OCI-LY3 (cell line): ENCODE data around the gene ZC3HAV1L.
"Not testable (repeated sequence)": the region's sequence is repeated elsewhere in the genome, so short reads cannot be mapped to it uniquely, and the experiment has no call there.

Source experiments
- H2AFZ ChIP-seq: fragments of 200-600, 300-600 bp; shearing (Covaris generic); 2 replicates; pipeline ENCODE4 v1.6.0; 2014; ENCODE audit warnings: antibody characterized with exemption, low read depth, low read length
- H3K27ac ChIP-seq: fragments of 200-600, 300-600 bp; sonication (generic); 2 replicates; pipeline ENCODE4 v1.5.1; 2014; ENCODE audit warnings: mild to moderate bottlenecking, low read length, moderate library complexity, mixed read lengths
- H3K27me3 ChIP-seq: fragments of 200-600, 300-600 bp; sonication (generic); 2 replicates; pipeline ENCODE4 v1.6.1; 2014; ENCODE audit warnings: low read depth, low read length, mixed read lengths
- H3K36me3 ChIP-seq: fragments of 200-600, 300-600 bp; sonication (generic); replicated peaks from 2 replicates; pipeline ENCODE3; 2014; ENCODE audit warnings: low read depth, low read length, mixed read lengths
- H3K4me1 ChIP-seq: fragments of 300-600, 200-600 bp; sonication (generic); 2 replicates; pipeline ENCODE4 v1.6.1; 2014; ENCODE audit warnings: low read length, mixed read lengths
- H3K4me2 ChIP-seq: fragments of 200-600, 300-600 bp; sonication (generic); 2 replicates; pipeline ENCODE4 v1.6.1; 2014; ENCODE audit warnings: low read length, mixed read lengths
- H3K4me3 ChIP-seq: fragments of 300-600, 200-600 bp; sonication (generic); 2 replicates; pipeline ENCODE4 v1.5.1; 2014; ENCODE audit warnings: antibody characterized with exemption, mild to moderate bottlenecking, low read length, moderate library complexity
- H3K79me2 ChIP-seq: fragments of 300-600, 200-600 bp; shearing (Covaris generic); 2 replicates; pipeline ENCODE4 v1.6.1; 2014; ENCODE audit warnings: mild to moderate bottlenecking, low read length, mixed read lengths
- H3K9ac ChIP-seq: fragments of 300-600, 200-600 bp; shearing (Covaris generic); 2 replicates; pipeline ENCODE4 v1.6.0; 2014; ENCODE audit warnings: mild to moderate bottlenecking, low read length, moderate library complexity
- H3K9me3 ChIP-seq: fragments of 200-600, 300-600 bp; shearing (Covaris generic); 2 replicates; pipeline ENCODE4 v1.6.1; 2014; ENCODE audit warnings: low read length, mixed read lengths; ENCODE audit not compliant: insufficient read depth
- H4K20me1 ChIP-seq: fragments of 200-600, 300-600 bp; sonication (generic); 2 replicates; pipeline ENCODE4 v1.6.1; 2016; ENCODE audit warnings: low read length, mixed read lengths; ENCODE audit not compliant: insufficient read depth
- EZH2phosphoT487 ChIP-seq: fragments of 200-600 bp; shearing (Covaris generic); IDR thresholded peaks from 2 replicates; pipeline ENCODE4 v1.6.1; 2018; ENCODE audit warnings: antibody characterized with exemption, mixed run types, low read depth
- TF ChIP-seq, protein P1 (sequence below): fragments of 200-600, 300-600 bp; sonication (generic); IDR thresholded peaks from 2 replicates; pipeline ENCODE4 v1.5.1; 2014; ENCODE audit warnings: antibody characterized with exemption, low read length, low read depth

The ZC3HAV1L gene

DNA sequence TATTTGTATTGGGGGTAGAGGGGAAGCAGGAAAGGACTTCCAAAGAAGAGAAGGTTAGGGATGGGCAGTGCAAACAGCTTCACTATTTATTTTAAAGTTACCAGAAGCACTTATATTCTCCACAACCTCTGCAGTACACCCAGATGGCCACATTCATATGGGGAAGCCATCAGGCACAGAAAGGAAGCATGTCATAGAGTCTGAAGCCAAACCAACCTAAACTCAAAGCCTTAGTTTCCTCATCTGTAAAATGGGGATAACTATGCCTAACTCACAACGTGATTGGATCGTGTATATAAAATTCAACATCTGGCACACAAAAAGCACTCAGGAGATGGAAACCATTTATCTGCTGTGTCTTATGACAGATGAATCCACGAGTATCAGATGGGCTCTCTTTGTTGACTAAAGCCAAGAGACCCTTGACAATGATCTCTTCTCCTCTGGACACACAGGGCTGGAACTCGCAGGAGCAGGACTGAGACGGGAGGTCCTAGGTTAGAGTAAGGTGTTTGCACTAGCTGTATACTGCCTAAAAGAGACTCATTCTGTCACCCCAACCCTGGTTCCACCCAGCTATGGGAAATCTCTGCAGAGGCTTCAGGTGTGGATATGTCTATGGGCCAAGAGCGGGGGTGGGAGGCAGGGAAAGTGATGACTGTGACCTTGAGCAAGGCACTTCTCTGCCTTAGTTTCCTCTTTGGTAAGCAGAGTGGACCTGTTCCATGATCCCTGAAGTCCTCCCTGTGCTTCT is 56.4 kb downstream of the ZC3HAV1L start:
- Histone ChIP-seq H3K27ac (no peak overlapping the region), H3K27me3 (peaks cover 5% of the 10 kb centered on the region; the same call in 1 of the 2 replicates), H3K36me3 (no peaks in the 10 kb centered on the region), H3K4me1 (peaks cover 9% of the 10 kb centered on the region), H4K20me1 (peaks cover 3% of the 10 kb centered on the region; the same call in 1 of the 2 replicates), H3K9ac (no peak overlapping the region), H3K4me3 (no peak overlapping the region), H3K4me2 (no peak overlapping the region), H3K9me3 (no peaks in the 10 kb centered on the region), H2AFZ (no peak overlapping the region), H3K79me2 (peaks cover 6% of the 10 kb centered on the region; the same call in 1 of the 2 replicates)
- no peak for TF ChIP-seq EZH2phosphoT487
- TF ChIP-seq, protein P1, sequence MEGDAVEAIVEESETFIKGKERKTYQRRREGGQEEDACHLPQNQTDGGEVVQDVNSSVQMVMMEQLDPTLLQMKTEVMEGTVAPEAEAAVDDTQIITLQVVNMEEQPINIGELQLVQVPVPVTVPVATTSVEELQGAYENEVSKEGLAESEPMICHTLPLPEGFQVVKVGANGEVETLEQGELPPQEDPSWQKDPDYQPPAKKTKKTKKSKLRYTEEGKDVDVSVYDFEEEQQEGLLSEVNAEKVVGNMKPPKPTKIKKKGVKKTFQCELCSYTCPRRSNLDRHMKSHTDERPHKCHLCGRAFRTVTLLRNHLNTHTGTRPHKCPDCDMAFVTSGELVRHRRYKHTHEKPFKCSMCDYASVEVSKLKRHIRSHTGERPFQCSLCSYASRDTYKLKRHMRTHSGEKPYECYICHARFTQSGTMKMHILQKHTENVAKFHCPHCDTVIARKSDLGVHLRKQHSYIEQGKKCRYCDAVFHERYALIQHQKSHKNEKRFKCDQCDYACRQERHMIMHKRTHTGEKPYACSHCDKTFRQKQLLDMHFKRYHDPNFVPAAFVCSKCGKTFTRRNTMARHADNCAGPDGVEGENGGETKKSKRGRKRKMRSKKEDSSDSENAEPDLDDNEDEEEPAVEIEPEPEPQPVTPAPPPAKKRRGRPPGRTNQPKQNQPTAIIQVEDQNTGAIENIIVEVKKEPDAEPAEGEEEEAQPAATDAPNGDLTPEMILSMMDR: no peak

GRCh38 chr7:138978541-138979184 is 57.2 kb downstream of the ZC3HAV1L start:
- peaks cover 5% of the 10 kb centered on the region; the same call in 1 of the 2 replicates for H3K27me3 ChIP-seq
- peaks cover 9% of the 10 kb centered on the region for H3K4me1 ChIP-seq
- no peaks in the 10 kb centered on the region for H3K36me3 ChIP-seq
- H2AFZ ChIP-seq: no peak overlapping the region
- peaks cover 6% of the 10 kb centered on the region; the same call in 1 of the 2 replicates for H3K79me2 ChIP-seq
- peaks cover 3% of the 10 kb centered on the region; the same call in 1 of the 2 replicates for H4K20me1 ChIP-seq
- H3K4me3 ChIP-seq: no peak overlapping the region
- H3K27ac ChIP-seq: no peak overlapping the region
- no peak overlapping the region for H3K9ac ChIP-seq
- TF ChIP-seq, protein P1: no peak
- no peak for TF ChIP-seq EZH2phosphoT487
- no peak overlapping the region for H3K4me2 ChIP-seq
- no peaks in the 10 kb centered on the region for H3K9me3 ChIP-seq

- not testable (repeated sequence) for H3K27me3 ChIP-seq, H2AFZ ChIP-seq, H3K79me2 ChIP-seq, H3K4me1 ChIP-seq, H3K9ac ChIP-seq, H3K9me3 ChIP-seq, H3K36me3 ChIP-seq, H3K27ac ChIP-seq, H4K20me1 ChIP-seq, H3K4me2 ChIP-seq, H3K4me3 ChIP-seq
Measured at GRCh38 chr7:138976161-138976560, 59.7 kb downstream of the ZC3HAV1L start.
